OCI-LY1 (cell line): Measurements from ENCODE around the gene TRIOBP.

Experiments used
- EZH2 ChIP-seq: fragments of 200-600 bp; sonication (generic), shearing (Covaris generic); IDR thresholded peaks from 2 replicates; pipeline ENCODE4 v1.8.0; 2017; ENCODE audit warnings: borderline replicate concordance, mixed run types, mild to moderate bottlenecking, antibody characterized with exemption, low read length, moderate library complexity, mixed read lengths
- TF ChIP-seq, protein P1 (sequence below): fragments of 200-600 bp; sonication (generic), shearing (Covaris generic); IDR thresholded peaks from 2 replicates; pipeline ENCODE4 v1.5.1; 2017; ENCODE audit warnings: mild to moderate bottlenecking, antibody characterized with exemption, low read length, moderate library complexity, mixed read lengths

DNA sequence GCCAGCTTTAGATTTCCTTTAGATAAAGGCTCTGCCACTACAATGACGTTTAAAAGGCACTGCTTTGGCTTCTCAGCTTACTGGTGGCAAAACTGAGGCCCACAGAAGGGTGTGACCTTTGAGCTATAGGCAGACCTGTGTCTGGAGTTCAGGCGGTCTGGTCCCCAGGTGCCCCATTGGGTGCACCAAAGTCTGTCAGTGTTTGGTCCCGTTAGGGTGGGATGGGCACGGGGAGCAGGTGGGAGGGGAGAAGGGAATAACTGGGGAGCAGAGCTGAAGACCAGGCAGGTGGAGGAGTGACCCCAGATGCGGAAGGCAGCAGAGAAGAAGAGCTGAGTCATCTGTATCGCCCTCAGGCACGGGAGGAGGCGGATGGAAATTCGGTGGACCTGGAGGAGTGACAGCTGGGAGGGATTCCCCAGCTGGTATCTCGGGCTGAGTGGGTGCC is 65.6 kb downstream of the TRIOBP start:
- TF ChIP-seq, protein P1, sequence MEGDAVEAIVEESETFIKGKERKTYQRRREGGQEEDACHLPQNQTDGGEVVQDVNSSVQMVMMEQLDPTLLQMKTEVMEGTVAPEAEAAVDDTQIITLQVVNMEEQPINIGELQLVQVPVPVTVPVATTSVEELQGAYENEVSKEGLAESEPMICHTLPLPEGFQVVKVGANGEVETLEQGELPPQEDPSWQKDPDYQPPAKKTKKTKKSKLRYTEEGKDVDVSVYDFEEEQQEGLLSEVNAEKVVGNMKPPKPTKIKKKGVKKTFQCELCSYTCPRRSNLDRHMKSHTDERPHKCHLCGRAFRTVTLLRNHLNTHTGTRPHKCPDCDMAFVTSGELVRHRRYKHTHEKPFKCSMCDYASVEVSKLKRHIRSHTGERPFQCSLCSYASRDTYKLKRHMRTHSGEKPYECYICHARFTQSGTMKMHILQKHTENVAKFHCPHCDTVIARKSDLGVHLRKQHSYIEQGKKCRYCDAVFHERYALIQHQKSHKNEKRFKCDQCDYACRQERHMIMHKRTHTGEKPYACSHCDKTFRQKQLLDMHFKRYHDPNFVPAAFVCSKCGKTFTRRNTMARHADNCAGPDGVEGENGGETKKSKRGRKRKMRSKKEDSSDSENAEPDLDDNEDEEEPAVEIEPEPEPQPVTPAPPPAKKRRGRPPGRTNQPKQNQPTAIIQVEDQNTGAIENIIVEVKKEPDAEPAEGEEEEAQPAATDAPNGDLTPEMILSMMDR = no peak
- no peak for TF ChIP-seq EZH2
